Astrocyte of the cerebellum (primary cell): ENCODE data around the gene PKIG.
"Not testable (repeated sequence)": the region's sequence is repeated elsewhere in the genome, so short reads cannot be mapped to it uniquely, and the experiment has no call there.

Experiments used
- DNase-seq: peaks from one replicate; pipeline ENCODE4 v3.0.0-alpha.2; 2011; ENCODE audit warnings: low read depth
- H3K4me3 ChIP-seq: 2 replicates; pipeline ENCODE4 v1.5.1; 2011; ENCODE audit warnings: mild to moderate bottlenecking, low read depth, low read length, moderate library complexity
- CTCF ChIP-seq: IDR thresholded peaks from 2 replicates; pipeline ENCODE4 v1.5.1; 2012; ENCODE audit warnings: low read length, low read depth, moderate library complexity, mild to moderate bottlenecking; ENCODE audit errors: missing control alignments
- in situ Hi-C: cut with HindIII; loops from 2 replicates; pipeline ENCODE4 v1.10.0; 2017; ENCODE audit warnings: low sequenced_read_pairs

Gene PKIG

GRCh38 chr20:44649976-44650375 is 67.6 kb downstream of the PKIG start:
- no peak overlapping the region for H3K4me3 ChIP-seq
- in situ Hi-C loops: no loop called here
- no peak for TF ChIP-seq CTCF
- no peak for DNase-seq

- no peak for DNase-seq
- H3K4me3 ChIP-seq: peak overlapping the region; percentile 59
- TF ChIP-seq CTCF: no peak
- in situ Hi-C loops: no loop called here
Measured at GRCh38 chr20:44650771-44651433, 68.5 kb downstream of the PKIG start.

GRCh38 chr20:44651434-44651683 is 69.0 kb downstream of the PKIG start:
- peak overlapping the region; percentile 59 for H3K4me3 ChIP-seq
- in situ Hi-C loops: no loop called here
- DNase-seq: no peak
- no peak for TF ChIP-seq CTCF

GRCh38 chr20:44651684-44652423 is 69.5 kb downstream of the PKIG start, which contains the start of gene ADA:
Gene ADA, minus strand, starts transcription at chr20:44651699. Its CDS starts 92 bp downstream, at chr20:44651607.
- peak within 1 kb of the TSS; percentile 59 for H3K4me3 ChIP-seq
- TF ChIP-seq CTCF: no peak
- in situ Hi-C loops: no loop called here
- DNase-seq: no peak

- in situ Hi-C loops: no loop called here
- DNase-seq: no peak
- no peak overlapping the region for H3K4me3 ChIP-seq
- TF ChIP-seq CTCF: no peak
Measured at GRCh38 chr20:44653546-44653945, 71.2 kb downstream of the PKIG start.

- H3K4me3 ChIP-seq, DNase-seq, in situ Hi-C loops: not testable (repeated sequence)
Measured at GRCh38 chr20:44654210-44654609, 71.8 kb downstream of the PKIG start.

GRCh38 chr20:44656448-44656847 is 74.1 kb downstream of the PKIG start:
- no peak for DNase-seq
- in situ Hi-C loops: no loop called here

More at GRCh38 chr20:44656448-44656847, 74.1 kb downstream of the PKIG start:
- H3K4me3 ChIP-seq: no peak overlapping the region
- no peak for TF ChIP-seq CTCF
